GM11168 (cell line): ENCODE data around the gene PTPRF.

Experiments used
- in situ Hi-C: fragments of 300-500 bp; cut with MboI; formaldehyde crosslinking; loops from one replicate; pipeline ENCODE4 v1.12.0; 2022; ENCODE audit warnings: low sequenced_read_pairs; ENCODE audit not compliant: unreplicated experiment

The PTPRF gene

GRCh38 chr1:43512133-43512532 lies 18.6 kb upstream of the PTPRF start:
- in situ Hi-C loops, result no loop called here

DNA sequence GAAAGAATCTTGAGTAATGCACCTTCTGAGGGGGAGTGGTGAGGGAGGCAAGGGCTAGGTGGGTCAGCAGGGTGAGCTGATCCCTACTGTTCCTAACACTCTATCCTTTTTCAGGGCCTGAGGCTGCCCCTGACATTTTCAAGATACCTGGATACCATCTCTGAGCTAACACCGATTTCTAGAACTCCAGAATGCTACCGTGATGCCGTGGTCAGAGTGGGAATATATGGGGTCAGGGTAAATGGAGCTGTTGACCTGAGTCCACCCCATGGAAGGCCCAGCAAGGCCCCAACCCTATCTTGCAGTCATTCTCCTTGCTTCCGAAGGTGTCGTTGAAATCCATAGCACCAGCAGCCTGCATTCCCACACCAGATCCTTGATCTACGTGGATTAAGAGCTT lies 18.0 kb upstream of the PTPRF start:
- in situ Hi-C loops, result no loop called here

DNA sequence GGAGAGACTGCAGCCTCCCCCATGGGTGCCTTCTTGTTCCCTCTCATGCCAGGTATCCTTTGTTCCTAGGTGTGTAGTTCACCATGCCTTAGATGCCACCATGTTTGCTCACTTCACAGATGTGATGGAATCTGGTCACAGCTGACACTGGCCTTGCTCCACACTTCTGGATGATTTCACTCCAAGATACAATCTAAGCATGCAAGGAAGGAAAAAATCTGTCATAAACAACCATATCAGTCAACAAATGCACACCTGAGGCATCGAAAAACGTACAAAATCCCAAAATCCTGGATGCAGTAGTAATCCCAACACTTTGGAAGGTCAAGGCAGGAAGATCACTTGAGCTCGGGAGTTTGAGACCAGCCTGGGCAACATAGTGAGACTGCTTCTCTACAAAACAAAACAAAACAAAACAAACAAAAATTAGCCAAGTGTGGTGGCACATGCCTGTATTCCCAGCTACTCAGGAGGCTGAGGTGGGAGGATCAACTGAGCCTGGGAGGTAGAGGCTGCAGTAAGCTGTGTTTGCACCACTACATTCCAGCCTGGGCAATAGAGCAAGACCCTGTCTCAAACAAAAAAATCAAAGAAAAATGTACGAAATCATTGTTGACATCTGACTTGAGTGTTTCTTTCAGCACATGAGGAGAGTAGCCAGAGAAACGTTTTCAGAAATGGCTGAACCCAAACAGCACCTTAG lies 17.1 kb upstream of the PTPRF start:
- in situ Hi-C loops, result no loop called here

DNA sequence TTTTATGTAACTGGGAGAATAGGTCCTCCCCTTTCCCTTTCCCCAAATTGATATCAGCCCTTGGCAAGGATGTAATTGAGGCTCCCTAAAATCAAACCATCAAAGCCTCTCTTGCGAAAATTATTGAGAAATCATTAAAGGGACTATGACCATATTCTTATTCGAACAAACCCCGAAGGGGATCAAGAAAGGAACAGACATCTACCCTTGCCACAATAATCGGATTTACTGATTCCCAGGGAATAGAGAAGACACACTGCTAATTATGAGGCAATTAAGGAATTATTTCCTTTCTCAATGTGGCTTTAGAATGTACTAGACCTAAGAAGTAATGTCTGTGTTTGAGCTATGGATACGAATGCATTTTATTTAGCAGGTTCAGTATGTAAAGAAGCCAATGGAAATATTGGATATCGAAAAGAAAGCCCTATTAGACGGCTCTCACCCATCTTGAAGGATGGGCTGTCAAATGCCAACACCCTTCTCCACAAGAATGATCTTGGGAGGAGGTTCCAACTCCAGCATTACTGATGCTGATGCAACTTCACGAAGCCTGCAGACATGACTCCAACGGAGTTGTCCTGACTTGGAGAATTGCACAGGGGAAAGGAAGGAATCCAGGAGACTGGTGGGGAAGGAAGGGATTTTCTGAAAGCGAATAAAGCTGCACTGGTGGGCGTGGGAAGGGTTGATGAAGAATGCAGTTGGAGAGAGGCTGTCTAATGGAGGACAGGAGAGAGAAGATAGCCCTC lies 11.6 kb upstream of the PTPRF start:
- in situ Hi-C loops, result no loop called here

DNA sequence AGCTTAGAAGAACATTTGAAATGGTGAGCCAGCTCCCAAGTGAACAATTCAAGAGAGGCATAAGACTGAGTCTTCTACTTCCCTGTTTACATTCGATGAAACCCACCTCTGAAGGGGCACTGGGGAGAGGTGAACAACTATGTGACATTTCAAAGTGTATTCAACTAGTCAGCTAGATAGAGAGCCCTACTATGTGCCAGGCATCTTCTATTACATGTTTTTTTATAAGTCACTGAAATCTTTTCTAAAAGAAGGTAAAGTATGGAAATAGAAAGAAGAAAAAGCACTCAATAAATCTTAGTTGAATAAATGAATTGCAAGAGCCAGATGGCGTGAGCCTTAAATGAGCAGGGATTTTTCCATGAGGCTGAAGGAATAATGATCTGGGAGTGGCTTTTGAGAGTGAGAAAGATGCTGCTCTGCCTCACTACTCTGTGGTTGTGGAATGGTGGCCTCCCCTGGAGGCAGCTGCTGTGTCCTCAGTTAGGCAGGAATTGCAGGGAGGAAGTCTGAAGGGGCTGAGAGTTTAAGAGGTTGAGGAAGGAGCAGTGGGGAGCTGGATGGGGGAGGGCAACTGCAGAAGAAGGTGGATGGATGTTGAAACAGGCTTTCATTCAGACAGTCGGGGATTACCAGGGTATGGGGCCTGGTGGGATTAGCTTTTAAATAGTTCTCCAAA lies 10.4 kb upstream of the PTPRF start:
- in situ Hi-C loops, result no loop called here

DNA sequence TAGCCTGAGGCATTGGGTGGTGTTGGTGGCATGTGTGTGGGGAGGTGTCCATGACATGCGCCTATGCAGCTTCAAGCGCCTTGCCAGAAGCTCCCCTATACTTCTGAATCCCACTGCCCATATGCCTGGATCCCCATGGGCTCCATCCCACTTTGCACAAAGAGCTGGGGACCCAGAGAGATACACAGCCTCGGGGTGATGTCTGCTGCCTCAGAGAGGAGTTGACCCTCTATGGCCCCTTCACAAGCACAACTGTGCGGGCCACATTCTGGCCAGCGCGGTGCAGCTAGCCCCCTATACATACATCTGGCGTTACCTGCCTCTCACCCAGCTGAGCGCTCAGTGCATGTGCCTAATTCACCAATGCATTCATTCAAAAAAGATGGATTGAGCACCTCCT lies 9.6 kb upstream of the PTPRF start:
- in situ Hi-C loops, result no loop called here

DNA sequence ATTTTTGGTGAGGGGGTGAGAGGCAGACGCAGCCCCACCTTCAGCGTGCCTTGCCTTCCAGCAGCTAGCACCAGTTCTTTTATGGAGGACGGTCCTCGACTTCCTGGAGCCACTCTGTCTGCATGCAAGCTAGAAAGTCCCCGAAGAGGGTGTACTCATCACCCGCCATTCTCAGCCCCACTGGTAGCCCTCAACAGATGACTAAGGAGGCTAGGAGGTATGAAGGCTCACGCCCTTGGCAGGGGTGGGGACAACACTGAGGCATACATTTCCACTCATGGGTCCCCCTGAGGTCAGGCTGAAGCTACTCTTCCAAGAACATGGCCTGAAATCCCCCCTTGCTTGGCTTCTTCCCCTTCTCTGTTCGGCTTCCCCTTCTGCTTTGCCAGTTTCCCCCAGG lies 8.9 kb upstream of the PTPRF start:
- in situ Hi-C loops, result no loop called here

GRCh38 chr1:43522431-43522775 lies 8.3 kb upstream of the PTPRF start:
- in situ Hi-C loops, result no loop called here

- in situ Hi-C loops, result no loop called here
Measured at GRCh38 chr1:43522776-43523480, 7.8 kb upstream of the PTPRF start.

DNA sequence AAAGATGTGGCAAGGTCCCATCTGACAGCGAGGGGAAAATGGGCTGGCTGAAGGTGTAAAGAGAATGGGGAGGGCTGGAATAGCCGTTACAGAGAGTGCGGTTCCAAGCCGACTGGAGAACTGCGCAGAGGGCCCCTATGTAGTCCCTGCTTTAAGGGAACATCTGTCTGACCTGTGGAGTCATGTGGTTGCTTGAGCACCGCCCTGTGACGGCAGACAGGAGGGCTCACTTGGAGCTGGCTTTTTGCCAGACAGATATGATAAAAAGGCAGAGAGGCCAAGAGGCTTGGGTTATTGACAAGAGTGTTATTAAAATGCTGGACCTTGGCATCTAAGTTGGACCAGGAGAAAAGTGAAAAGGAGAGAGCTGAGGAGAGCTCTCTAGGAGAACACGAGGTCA lies 5.9 kb upstream of the PTPRF start:
- in situ Hi-C loops, result no loop called here

- in situ Hi-C loops, result no loop called here
Measured at GRCh38 chr1:43526002-43526401, 4.7 kb upstream of the PTPRF start.

- in situ Hi-C loops, result no loop called here
Measured at GRCh38 chr1:43527111-43527878, 3.4 kb upstream of the PTPRF start.

GRCh38 chr1:43529206-43529731 lies 1.4 kb upstream of the PTPRF start:
- in situ Hi-C loops, result no loop called here

DNA sequence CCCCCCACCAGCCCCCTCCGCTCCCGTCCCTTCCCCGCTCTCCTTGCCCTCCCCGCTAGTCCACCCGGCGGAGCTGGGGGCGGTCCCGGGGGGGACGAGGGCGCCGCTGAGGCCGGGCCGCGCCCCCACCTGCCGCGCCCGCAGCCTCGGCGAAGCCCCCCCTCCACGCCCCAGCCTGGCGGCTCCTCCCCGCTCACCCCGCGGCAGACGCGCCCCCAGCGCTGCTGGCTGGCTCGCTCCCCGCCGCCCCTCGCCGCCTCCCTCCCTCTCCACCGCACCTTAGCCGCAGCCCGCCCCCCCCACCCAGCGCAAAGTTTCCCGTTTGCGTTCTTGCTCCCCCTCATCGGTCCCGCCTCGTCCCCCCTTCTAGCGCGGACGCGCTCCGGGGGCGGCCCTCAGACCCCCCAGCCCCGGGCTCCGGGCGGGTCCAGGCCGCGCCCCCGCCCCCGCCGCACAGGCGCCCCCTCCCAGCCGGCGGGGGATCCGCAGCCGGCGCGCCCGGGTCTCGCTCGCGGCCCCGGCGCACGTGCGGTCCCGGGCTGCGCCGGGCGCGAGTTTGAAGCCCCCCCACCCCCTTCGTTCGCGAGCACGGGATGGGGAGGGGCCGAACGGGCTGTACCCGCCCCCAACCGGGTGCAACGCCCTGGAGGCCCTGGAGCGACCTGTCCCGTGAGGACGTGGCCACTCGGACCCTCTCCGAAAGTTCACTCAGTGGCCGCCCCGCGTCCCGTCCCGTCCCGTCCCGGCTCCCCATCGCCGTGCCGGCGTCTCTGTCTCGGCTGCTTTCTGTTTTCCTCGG lies 623 bp downstream of the PTPRF start:
- in situ Hi-C loops, result no loop called here

GRCh38 chr1:43531906-43532584 lies 1.4 kb downstream of the PTPRF start:
- in situ Hi-C loops, result no loop called here

DNA sequence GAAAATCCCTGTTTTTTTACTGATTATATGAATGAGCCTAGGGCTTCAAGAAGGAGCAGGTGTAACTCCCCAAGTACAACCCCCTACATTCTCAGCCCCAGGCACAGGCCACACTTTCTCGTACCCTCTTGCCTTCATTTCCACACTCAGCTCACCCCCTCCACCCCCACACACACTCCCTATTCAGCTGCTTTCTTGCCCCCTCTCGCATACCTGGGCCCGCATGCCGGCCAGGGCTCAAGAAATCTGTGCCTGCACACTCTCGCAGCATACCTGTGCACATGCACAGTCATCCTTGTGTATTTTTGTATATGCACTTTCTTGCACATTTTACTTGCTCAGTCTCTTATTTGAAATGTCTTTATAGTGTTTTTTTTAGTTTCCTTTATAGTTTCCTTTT lies 2.0 kb downstream of the PTPRF start:
- in situ Hi-C loops, result no loop called here

GRCh38 chr1:43533584-43533983 lies 2.9 kb downstream of the PTPRF start:
- in situ Hi-C loops, result no loop called here

- in situ Hi-C loops, result no loop called here
Measured at GRCh38 chr1:43534256-43534655, 3.6 kb downstream of the PTPRF start.
